T47D (cell line): Measurements from ENCODE around the gene IFT27.
"Not testable (repeated sequence)": the region's sequence is repeated elsewhere in the genome, so short reads cannot be mapped to it uniquely, and the experiment has no call there.

ENCODE experiments used
- DNase-seq, 2 experiments: peaks; one replicate each; pipeline versions ENCODE4 v3.0.0 to v3.0.0-alpha.2; 2011 to 2012; ENCODE audit warnings: low read depth in 1 of 2, low spot score in 1 of 2
- JUND ChIP-seq: IDR thresholded peaks from 2 replicates; pipeline ENCODE4 v1.6.1; 2012; ENCODE audit warnings: low read depth
- in situ Hi-C: cut with HindIII; loops from 2 replicates; pipeline ENCODE4 v1.10.0; 2016; ENCODE audit warnings: low sequenced_read_pairs, low pct_unique_long_range_greater_than_20kb

Gene IFT27

GRCh38 chr22:36731916-36732315, 44.0 kb downstream of the IFT27 start:
- TF ChIP-seq JUND: no peak
- DNase-seq: no peak
- in situ Hi-C loops: no loop called here

GRCh38 chr22:36731321-36731720, 44.6 kb downstream of the IFT27 start:
- DNase-seq, in situ Hi-C loops: not testable (repeated sequence)

- TF ChIP-seq JUND: no peak
- no peak for DNase-seq
- in situ Hi-C loops: no loop called here
Observed at GRCh38 chr22:36730176-36730858, 45.6 kb downstream of the IFT27 start.

GRCh38 chr22:36729321-36729720, 46.6 kb downstream of the IFT27 start:
- DNase-seq: no peak
- in situ Hi-C loops: no loop called here
- TF ChIP-seq JUND: no peak

GRCh38 chr22:36728505-36728904, 47.4 kb downstream of the IFT27 start:
- in situ Hi-C loops: no loop called here
- TF ChIP-seq JUND: no peak
- DNase-seq: no peak

- DNase-seq: no peak
- no peak for TF ChIP-seq JUND
- in situ Hi-C loops: no loop called here
Observed at GRCh38 chr22:36727927-36728488, 47.9 kb downstream of the IFT27 start.

GRCh38 chr22:36727110-36727509, 48.8 kb downstream of the IFT27 start:
- no peak for TF ChIP-seq JUND
- in situ Hi-C loops: no loop called here
- no peak for DNase-seq

GRCh38 chr22:36726007-36726380, 49.9 kb downstream of the IFT27 start:
- in situ Hi-C loops: no loop called here
- no peak for TF ChIP-seq JUND

GRCh38 chr22:36725366-36726006, 50.4 kb downstream of the IFT27 start:
- no peak for DNase-seq
- in situ Hi-C loops: no loop called here
- no peak for TF ChIP-seq JUND

More at GRCh38 chr22:36726007-36726380, 49.9 kb downstream of the IFT27 start:
- no peak for DNase-seq

- no peak for TF ChIP-seq JUND
- in situ Hi-C loops: no loop called here
- DNase-seq: no peak
Observed at GRCh38 chr22:36724836-36725235, 51.1 kb downstream of the IFT27 start.

GRCh38 chr22:36722055-36722454, 53.9 kb downstream of the IFT27 start:
- in situ Hi-C loops: no loop called here
- DNase-seq: no peak
- no peak for TF ChIP-seq JUND

- in situ Hi-C loops: no loop called here
- no peak for DNase-seq
- no peak for TF ChIP-seq JUND
Observed at GRCh38 chr22:36715647-36716046, 60.3 kb downstream of the IFT27 start.

GRCh38 chr22:36714110-36714509, 61.8 kb downstream of the IFT27 start:
- no peak for DNase-seq
- in situ Hi-C loops: no loop called here
- TF ChIP-seq JUND: no peak
